NT2/D1 (cell line): ENCODE measurements around the gene CARS2.

ENCODE experiments used
- SUZ12 ChIP-seq: IDR thresholded peaks from 2 replicates; pipeline ENCODE4 v1.6.1; 2011; ENCODE audit not compliant: insufficient read length, insufficient read depth; ENCODE audit errors: extremely low read depth
- YY1 ChIP-seq: IDR thresholded peaks from 2 replicates; pipeline ENCODE4 v1.6.1; 2011; ENCODE audit not compliant: insufficient read length, insufficient read depth
- ZNF274 ChIP-seq: IDR thresholded peaks from 2 replicates; pipeline ENCODE4 v1.6.1; 2011; ENCODE audit warnings: mild to moderate bottlenecking, low read depth, low read length

DNA sequence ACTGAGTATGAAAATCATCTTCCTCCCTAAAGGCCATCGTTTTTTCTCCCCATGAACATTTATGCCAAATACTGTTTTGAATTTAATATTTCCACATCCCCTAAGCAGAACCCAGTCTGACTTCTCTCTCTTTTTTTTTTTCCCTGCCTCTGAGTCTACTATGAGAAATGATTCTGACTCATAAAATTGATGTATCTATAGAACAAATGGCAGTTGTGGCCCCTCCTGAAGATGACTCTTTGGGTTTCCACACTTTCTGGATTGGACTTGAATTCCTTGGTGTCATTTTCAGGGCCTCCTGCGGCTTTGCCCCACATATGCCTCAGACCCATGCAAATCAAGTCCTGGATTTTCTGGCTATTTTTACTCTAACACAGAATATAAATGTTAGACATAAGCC, 113.3 kb downstream of the CARS2 start:
- TF ChIP-seq SUZ12 (no peak), YY1 (no peak), ZNF274 (no peak)
